ENCODE results near the gene ABHD4.

The ABHD4 gene

GRCh38 chr14:22660654-22661053 is 62.6 kb downstream of the ABHD4 start:
- no peak for DNase-seq (ENCODE audit: low spot score)
- no peak for FAIRE-seq

Data from urothelium cell line (cell line).